Sigmoid colon (tissue), 4 donors: Measurements from ENCODE around the gene NDST1.

Experiments
- EP300 ChIP-seq, 4 donors: sonication (generic); formaldehyde crosslinking; IDR thresholded peaks; one replicate each; pipeline ENCODE4 v1.6.1; 2017; ENCODE audit warnings: antibody characterized with exemption in 4 of 4
- POLR2A ChIP-seq, 2 donors: fragments of 450-650 bp; IDR thresholded peaks; one replicate each; pipeline ENCODE4 v1.6.1; 2016; ENCODE audit warnings: antibody characterized with exemption in 2 of 2, mild to moderate bottlenecking in 2 of 2, moderate library complexity in 2 of 2
- POLR2AphosphoS5 ChIP-seq, 4 donors: sonication (generic); formaldehyde crosslinking; IDR thresholded peaks; one replicate each; pipeline ENCODE4 v1.6.1; 2017; ENCODE audit warnings: antibody characterized with exemption in 4 of 4
- TF ChIP-seq, protein P1 (sequence below), 4 experiments: fragments of 450-650 bp in 3 of 4; fragments of 200-600 bp in 1 of 4; IDR thresholded peaks; one replicate each; pipeline ENCODE4 v1.5.1; 2016 to 2019; ENCODE audit warnings: antibody characterized with exemption in 4 of 4, mild to moderate bottlenecking in 3 of 4, moderate library complexity in 2 of 4

DNA sequence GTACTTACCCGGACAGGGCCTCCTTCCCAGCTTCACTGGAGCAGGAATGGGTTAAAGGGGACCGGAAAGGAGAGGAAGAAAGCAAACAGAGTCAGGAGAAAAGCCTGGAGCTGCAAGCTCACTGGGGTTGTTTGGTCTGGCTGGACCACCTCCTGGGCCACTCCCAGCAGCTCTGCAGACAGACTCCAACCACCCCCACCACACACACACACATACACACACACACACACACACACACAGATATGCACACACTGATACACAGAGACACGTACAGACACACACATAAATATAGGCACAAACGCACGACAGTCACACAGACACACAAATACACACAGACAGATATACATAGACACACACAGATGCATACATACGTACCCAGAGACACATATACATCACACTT, 97.6 kb downstream of the NDST1 start:
- TF ChIP-seq, protein P1, sequence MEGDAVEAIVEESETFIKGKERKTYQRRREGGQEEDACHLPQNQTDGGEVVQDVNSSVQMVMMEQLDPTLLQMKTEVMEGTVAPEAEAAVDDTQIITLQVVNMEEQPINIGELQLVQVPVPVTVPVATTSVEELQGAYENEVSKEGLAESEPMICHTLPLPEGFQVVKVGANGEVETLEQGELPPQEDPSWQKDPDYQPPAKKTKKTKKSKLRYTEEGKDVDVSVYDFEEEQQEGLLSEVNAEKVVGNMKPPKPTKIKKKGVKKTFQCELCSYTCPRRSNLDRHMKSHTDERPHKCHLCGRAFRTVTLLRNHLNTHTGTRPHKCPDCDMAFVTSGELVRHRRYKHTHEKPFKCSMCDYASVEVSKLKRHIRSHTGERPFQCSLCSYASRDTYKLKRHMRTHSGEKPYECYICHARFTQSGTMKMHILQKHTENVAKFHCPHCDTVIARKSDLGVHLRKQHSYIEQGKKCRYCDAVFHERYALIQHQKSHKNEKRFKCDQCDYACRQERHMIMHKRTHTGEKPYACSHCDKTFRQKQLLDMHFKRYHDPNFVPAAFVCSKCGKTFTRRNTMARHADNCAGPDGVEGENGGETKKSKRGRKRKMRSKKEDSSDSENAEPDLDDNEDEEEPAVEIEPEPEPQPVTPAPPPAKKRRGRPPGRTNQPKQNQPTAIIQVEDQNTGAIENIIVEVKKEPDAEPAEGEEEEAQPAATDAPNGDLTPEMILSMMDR (IDR thresholded peaks at IDR 0.05), result no peak
- TF ChIP-seq POLR2A (IDR thresholded peaks at IDR 0.05) (no peak), POLR2AphosphoS5 (IDR thresholded peaks at IDR 0.05) (no peak), EP300 (IDR thresholded peaks at IDR 0.05) (no peak)
